Middle frontal gyrus (tissue), 1 donor: ENCODE data around the gene TMPRSS11E.
"Not testable (repeated sequence)": the region's sequence is repeated elsewhere in the genome, so short reads cannot be mapped to it uniquely, and the experiment has no call there.

Experiments
- DNase-seq: peaks from one replicate; pipeline ENCODE4 v3.0.0-alpha.2; 2015; ENCODE audit warnings: low spot score; ENCODE audit errors: extremely low spot score

TMPRSS11E gene

GRCh38 chr4:68447201-68447600, at the start of gene TMPRSS11E:
TMPRSS11E (plus strand) TSS chr4:68447463; CDS start chr4:68447513, 50 bp downstream.
- no peak for DNase-seq

- no peak for DNase-seq
These were observed 48.0 kb upstream of the TMPRSS11E start for GRCh38 chr4:68399306-68399705.

- no peak for DNase-seq
These were observed 46.0 kb upstream of the TMPRSS11E start for GRCh38 chr4:68401231-68401630.

- DNase-seq = no peak
These were observed 43.1 kb upstream of the TMPRSS11E start for GRCh38 chr4:68404153-68404552.

- not testable (repeated sequence) for DNase-seq
These were observed 41.4 kb upstream of the TMPRSS11E start for GRCh38 chr4:68405718-68406478.

- no peak for DNase-seq
These were observed 40.8 kb upstream of the TMPRSS11E start for GRCh38 chr4:68406479-68406859.

- DNase-seq = not testable (repeated sequence)
These were observed 40.0 kb upstream of the TMPRSS11E start for GRCh38 chr4:68407015-68407867.

GRCh38 chr4:68407868-68408190, 39.4 kb upstream of the TMPRSS11E start:
- DNase-seq = no peak

- no peak for DNase-seq
These were observed 37.1 kb upstream of the TMPRSS11E start for GRCh38 chr4:68410149-68410548.

GRCh38 chr4:68410643-68411042, 36.6 kb upstream of the TMPRSS11E start:
- no peak for DNase-seq

- not testable (repeated sequence) for DNase-seq
These were observed 35.2 kb upstream of the TMPRSS11E start for GRCh38 chr4:68412031-68412430.

GRCh38 chr4:68416591-68416990, 30.7 kb upstream of the TMPRSS11E start:
- DNase-seq = no peak

- no peak for DNase-seq
These were observed 20.7 kb upstream of the TMPRSS11E start for GRCh38 chr4:68426516-68426915.

GRCh38 chr4:68430337-68430736, 16.9 kb upstream of the TMPRSS11E start:
- DNase-seq = no peak

GRCh38 chr4:68432320-68432719, 14.9 kb upstream of the TMPRSS11E start:
- no peak for DNase-seq

- no peak for DNase-seq
These were observed 13.7 kb upstream of the TMPRSS11E start for GRCh38 chr4:68433582-68433981.

- DNase-seq = no peak
These were observed 13.0 kb upstream of the TMPRSS11E start for GRCh38 chr4:68434277-68434676.

GRCh38 chr4:68434836-68435235, 12.4 kb upstream of the TMPRSS11E start:
- DNase-seq = no peak

GRCh38 chr4:68445111-68445510, 2.2 kb upstream of the TMPRSS11E start:
- no peak for DNase-seq

- DNase-seq = no peak
These were observed 4.3 kb downstream of the TMPRSS11E start for GRCh38 chr4:68451246-68452211.

- DNase-seq = no peak
These were observed 12.8 kb downstream of the TMPRSS11E start for GRCh38 chr4:68460085-68460484.
